SK-N-SH (cell line): ENCODE results near the gene ATP2B3. TPM values are rescaled to one million over a fixed set of nuclear protein-coding genes. Genes with fewer than 3 reads are reported as not detected.

ENCODE experiments used
- CTCF ChIA-PET: fragments of 300-600, 350-600 bp; formaldehyde crosslinking; extraction: SDS; loops from one replicate; lab custom pipeline; 2021; lab: Yijun Ruan, JAX
- POLR2A ChIA-PET: fragments of 350-600 bp; sonication (Branson Sonifier 250); formaldehyde crosslinking; extraction: SDS; loops from one replicate; lab custom pipeline; 2020; ENCODE audit warnings: antibody characterized with exemption, inconsistent platforms; lab: Yijun Ruan, JAX
- DNase-seq: peaks from one replicate; pipeline ENCODE4 v3.0.0; 2012
- H2AFZ ChIP-seq: fragments of 200-600 bp; sonication (generic); 2 replicates; pipeline ENCODE4 v1.8.1; 2016; ENCODE audit warnings: antibody characterized with exemption, mild to moderate bottlenecking, low read depth
- H3F3A ChIP-seq: fragments of 200-600 bp; sonication (generic); replicated peaks from 2 replicates; pipeline ENCODE3; 2016; ENCODE audit warnings: antibody characterized with exemption, mild to moderate bottlenecking; ENCODE audit not compliant: insufficient read depth
- H3K27ac ChIP-seq, 2 experiments: fragments of 200-500 bp in 1 of 2; fragments of 200-600 bp in 1 of 2; sonication (Bioruptor generic) in 1 of 2; sonication (generic), shearing (Covaris generic) in 1 of 2; 2 replicates each; pipeline versions ENCODE4 v1.5.1 to v1.6.1; 2014 to 2016; ENCODE audit warnings: low read depth in 2 of 2, inconsistent platforms in 1 of 2, low read length in 1 of 2, mild to moderate bottlenecking in 1 of 2, mixed read lengths in 1 of 2
- H3K27me3 ChIP-seq: fragments of 200-600 bp; sonication (generic), shearing (Covaris generic); 2 replicates; pipeline ENCODE4 v1.6.1; 2016; ENCODE audit warnings: mixed run types; ENCODE audit not compliant: insufficient read depth
- H3K36me3 ChIP-seq, 2 experiments: fragments of 200-500 bp in 1 of 2; fragments of 200-600 bp in 1 of 2; sonication (Bioruptor generic) in 1 of 2; sonication (generic) in 1 of 2; replicated peaks in 1 of 2; 2 replicates each; pipeline versions ENCODE3 to v1.5.1; 2014 to 2016; ENCODE audit warnings: low read length in 1 of 2, mild to moderate bottlenecking in 1 of 2; ENCODE audit not compliant: insufficient read depth in 2 of 2, control insufficient read depth in 1 of 2
- H3K4me1 ChIP-seq, 2 experiments: fragments of 200-500 bp in 1 of 2; fragments of 200-600 bp in 1 of 2; sonication (Bioruptor generic) in 1 of 2; sonication (generic), shearing (Covaris generic) in 1 of 2; 2 replicates each; pipeline versions ENCODE4 v1.5.1 to v1.6.1; 2014 to 2016; ENCODE audit warnings: low read depth in 1 of 2, low read length in 1 of 2, mixed run types in 1 of 2; ENCODE audit not compliant: insufficient read depth in 2 of 2, control insufficient read depth in 1 of 2
- H3K4me2 ChIP-seq: fragments of 200-600 bp; sonication (generic), shearing (Covaris generic); 2 replicates; pipeline ENCODE4 v1.6.1; 2017; ENCODE audit warnings: mixed run types
- H3K4me3 ChIP-seq, 2 experiments: fragments of 200-500 bp in 1 of 2; fragments of 200-600 bp in 1 of 2; sonication (Bioruptor generic) in 1 of 2; sonication (generic), shearing (Covaris generic) in 1 of 2; 2 replicates each; pipeline versions ENCODE4 v1.5.1 to v1.8.1; 2014 to 2016; ENCODE audit warnings: low read depth in 2 of 2, inconsistent platforms in 1 of 2, low read length in 1 of 2, mild to moderate bottlenecking in 1 of 2, mixed read lengths in 1 of 2, moderate library complexity in 1 of 2
- H3K79me2 ChIP-seq: fragments of 200-600 bp; sonication (generic); 2 replicates; pipeline ENCODE4 v1.8.1; 2017; ENCODE audit warnings: mild to moderate bottlenecking; ENCODE audit not compliant: insufficient read depth
- H3K9ac ChIP-seq: fragments of 200-600 bp; sonication (generic); 2 replicates; pipeline ENCODE4 v1.6.1; 2017; ENCODE audit warnings: mixed run types
- H3K9me2 ChIP-seq: fragments of 200-600 bp; sonication (generic); 2 replicates; pipeline ENCODE4 v1.6.1; 2017; ENCODE audit warnings: mixed run types
- H3K9me3 ChIP-seq: fragments of 200-600 bp; sonication (generic); 2 replicates; pipeline ENCODE4 v1.6.1; 2017; ENCODE audit warnings: mixed run types, mild to moderate bottlenecking, moderate library complexity
- H4K20me1 ChIP-seq: fragments of 200-600 bp; sonication (generic); 2 replicates; pipeline ENCODE4 v1.6.1; 2017; ENCODE audit warnings: mild to moderate bottlenecking, mixed run types; ENCODE audit not compliant: insufficient read depth
- CHD2 ChIP-seq: fragments of 150-350 bp; IDR thresholded peaks from 2 replicates; pipeline ENCODE4 v1.6.1; 2018; ENCODE audit warnings: low read length; ENCODE audit not compliant: partially characterized antibody
- ELF1 ChIP-seq: IDR thresholded peaks from 2 replicates; pipeline ENCODE4 v1.4.0; 2012
- EP300 ChIP-seq, 2 experiments: IDR thresholded peaks; 2 replicates each; pipeline versions ENCODE4 v1.4.0 to v1.6.1; 2012; ENCODE audit warnings: borderline replicate concordance in 1 of 2, low read depth in 1 of 2, low read length in 1 of 2
- FOSL2 ChIP-seq: IDR thresholded peaks from 2 replicates; pipeline ENCODE4 v1.4.0; 2012; ENCODE audit warnings: low read depth, mild to moderate bottlenecking, moderate library complexity, borderline replicate concordance
- FOXJ3 ChIP-seq: sonication (generic); formaldehyde crosslinking; IDR thresholded peaks from 2 replicates; pipeline ENCODE4 v1.5.1; 2020; ENCODE audit warnings: mild to moderate bottlenecking, missing genetic modification reagents
- FOXM1 ChIP-seq: IDR thresholded peaks from 2 replicates; pipeline ENCODE4 v1.4.0; 2012; ENCODE audit warnings: low read depth, mild to moderate bottlenecking
- GATA2 ChIP-seq: sonication (generic); formaldehyde crosslinking; IDR thresholded peaks from 2 replicates; pipeline ENCODE4 v1.5.0; 2020; ENCODE audit warnings: mild to moderate bottlenecking, missing genetic modification reagents
- JUND ChIP-seq: IDR thresholded peaks from 2 replicates; pipeline ENCODE4 v1.4.0; 2012
- NRF1 ChIP-seq: IDR thresholded peaks from 2 replicates; pipeline ENCODE4 v1.6.1; 2012; ENCODE audit warnings: low read depth, mild to moderate bottlenecking, low read length
- POLR2AphosphoS5 ChIP-seq: IDR thresholded peaks from 2 replicates; pipeline ENCODE4 v1.6.1; 2012; ENCODE audit warnings: low read depth, low read length
- RCOR1 ChIP-seq: fragments of 150-350 bp; IDR thresholded peaks from 2 replicates; pipeline ENCODE4 v1.6.1; 2017; ENCODE audit warnings: antibody characterized with exemption, low read length
- RFX5 ChIP-seq: IDR thresholded peaks from 2 replicates; pipeline ENCODE4 v1.6.1; 2012; ENCODE audit warnings: mild to moderate bottlenecking, improper control_type of control experiment, low read length
- SIN3A ChIP-seq: IDR thresholded peaks from 2 replicates; pipeline ENCODE4 v1.6.1; 2012; ENCODE audit warnings: low read depth, mild to moderate bottlenecking, low read length, moderate library complexity, borderline replicate concordance
- TEAD4 ChIP-seq: IDR thresholded peaks from 2 replicates; pipeline ENCODE4 v1.4.0; 2012; ENCODE audit warnings: mild to moderate bottlenecking, borderline replicate concordance; ENCODE audit not compliant: insufficient read depth
- WGBS: methylation state at CpG from one replicate; pipeline ENCODE4 v1.1.6; 2017; ENCODE audit warnings: low lambda C conversion rate; 5-methylcytosine and 5-hydroxymethylcytosine counted together
- polyA plus RNA-seq, 3 experiments: library from polyadenylated mRNA; depleted of rRNA; stranded (reverse); fragments of >200 nt; gene quantifications; 2 replicates each; pipeline ENCODE4 v1.2.3, GENCODE V29; 2012
- TF ChIP-seq, protein P1 (sequence below): IDR thresholded peaks from 2 replicates; pipeline ENCODE4 v1.4.0; 2012; ENCODE audit warnings: low read depth, borderline replicate concordance
- TF ChIP-seq, protein P2 (sequence below): IDR thresholded peaks from 2 replicates; pipeline ENCODE4; 2012
- TF ChIP-seq, protein P3 (sequence below): IDR thresholded peaks from 2 replicates; pipeline ENCODE4 v1.4.0; 2012; ENCODE audit warnings: low read depth
- TF ChIP-seq, protein P4 (sequence below): IDR thresholded peaks from 2 replicates; pipeline ENCODE4 v1.6.1; 2012; ENCODE audit warnings: mild to moderate bottlenecking, low read depth, low read length, moderate library complexity

ATP2B3 gene
- polyA plus RNA-seq, 1 of the 3 experiments (the other 2 are of a cell fraction) = 0.16 TPM

DNA sequence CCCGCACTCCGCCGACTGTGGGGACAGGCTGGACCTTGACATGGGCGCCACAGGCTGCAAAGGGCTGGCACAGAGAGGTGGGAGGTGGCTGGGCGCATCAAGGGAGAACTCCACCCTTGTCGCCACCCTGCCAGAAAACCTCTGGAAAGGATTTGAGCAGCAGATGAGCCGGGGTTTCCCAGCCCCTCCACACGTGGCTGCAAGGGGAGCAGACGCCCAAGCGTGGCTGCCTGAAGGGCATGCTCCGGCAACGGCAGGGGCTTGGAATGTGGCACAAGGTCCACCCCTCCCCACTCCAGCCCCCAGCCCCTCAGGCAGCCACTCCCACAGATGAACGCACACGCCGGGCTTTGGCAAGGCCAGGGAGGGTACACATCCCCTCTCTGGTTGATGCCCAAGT, 18.1 kb upstream of the ATP2B3 start:
- WGBS = 90% methylated on average over 2 of the region's 15 CpGs
- H3F3A ChIP-seq = peaks cover 4% of the 10 kb centered on the region
- peak overlapping the region in 1 of 2 experiments; percentile 81; a peak in 2 of 4 replicates for H3K27ac ChIP-seq
- H2AFZ ChIP-seq = no peak overlapping the region
- POLR2A ChIA-PET = no interaction called here
- TF ChIP-seq FOSL2 (no peak), RCOR1 (no peak), TEAD4 (no peak), JUND (no peak), SIN3A (no peak), FOXM1 (no peak), RFX5 (no peak), CHD2 (no peak), FOXJ3 (no peak), GATA2 (CRISPR knock-in tag) (no peak), EP300 (IDR thresholded peaks at IDR 0.05; ENCODE audit: borderline replicate concordance in 1 of 2, low read depth in 1 of 2, low read length in 1 of 2) (no peak), ELF1 (no peak), POLR2AphosphoS5 (no peak), NRF1 (no peak)
- TF ChIP-seq, protein P1, sequence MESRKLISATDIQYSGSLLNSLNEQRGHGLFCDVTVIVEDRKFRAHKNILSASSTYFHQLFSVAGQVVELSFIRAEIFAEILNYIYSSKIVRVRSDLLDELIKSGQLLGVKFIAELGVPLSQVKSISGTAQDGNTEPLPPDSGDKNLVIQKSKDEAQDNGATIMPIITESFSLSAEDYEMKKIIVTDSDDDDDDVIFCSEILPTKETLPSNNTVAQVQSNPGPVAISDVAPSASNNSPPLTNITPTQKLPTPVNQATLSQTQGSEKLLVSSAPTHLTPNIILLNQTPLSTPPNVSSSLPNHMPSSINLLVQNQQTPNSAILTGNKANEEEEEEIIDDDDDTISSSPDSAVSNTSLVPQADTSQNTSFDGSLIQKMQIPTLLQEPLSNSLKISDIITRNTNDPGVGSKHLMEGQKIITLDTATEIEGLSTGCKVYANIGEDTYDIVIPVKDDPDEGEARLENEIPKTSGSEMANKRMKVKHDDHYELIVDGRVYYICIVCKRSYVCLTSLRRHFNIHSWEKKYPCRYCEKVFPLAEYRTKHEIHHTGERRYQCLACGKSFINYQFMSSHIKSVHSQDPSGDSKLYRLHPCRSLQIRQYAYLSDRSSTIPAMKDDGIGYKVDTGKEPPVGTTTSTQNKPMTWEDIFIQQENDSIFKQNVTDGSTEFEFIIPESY = no peak
- TF ChIP-seq, protein P2, sequence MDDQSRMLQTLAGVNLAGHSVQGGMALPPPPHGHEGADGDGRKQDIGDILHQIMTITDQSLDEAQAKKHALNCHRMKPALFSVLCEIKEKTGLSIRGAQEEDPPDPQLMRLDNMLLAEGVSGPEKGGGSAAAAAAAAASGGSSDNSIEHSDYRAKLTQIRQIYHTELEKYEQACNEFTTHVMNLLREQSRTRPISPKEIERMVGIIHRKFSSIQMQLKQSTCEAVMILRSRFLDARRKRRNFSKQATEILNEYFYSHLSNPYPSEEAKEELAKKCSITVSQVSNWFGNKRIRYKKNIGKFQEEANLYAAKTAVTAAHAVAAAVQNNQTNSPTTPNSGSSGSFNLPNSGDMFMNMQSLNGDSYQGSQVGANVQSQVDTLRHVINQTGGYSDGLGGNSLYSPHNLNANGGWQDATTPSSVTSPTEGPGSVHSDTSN = no peak
- TF ChIP-seq, protein P3, sequence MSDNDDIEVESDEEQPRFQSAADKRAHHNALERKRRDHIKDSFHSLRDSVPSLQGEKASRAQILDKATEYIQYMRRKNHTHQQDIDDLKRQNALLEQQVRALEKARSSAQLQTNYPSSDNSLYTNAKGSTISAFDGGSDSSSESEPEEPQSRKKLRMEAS = no peak
- TF ChIP-seq, protein P4, sequence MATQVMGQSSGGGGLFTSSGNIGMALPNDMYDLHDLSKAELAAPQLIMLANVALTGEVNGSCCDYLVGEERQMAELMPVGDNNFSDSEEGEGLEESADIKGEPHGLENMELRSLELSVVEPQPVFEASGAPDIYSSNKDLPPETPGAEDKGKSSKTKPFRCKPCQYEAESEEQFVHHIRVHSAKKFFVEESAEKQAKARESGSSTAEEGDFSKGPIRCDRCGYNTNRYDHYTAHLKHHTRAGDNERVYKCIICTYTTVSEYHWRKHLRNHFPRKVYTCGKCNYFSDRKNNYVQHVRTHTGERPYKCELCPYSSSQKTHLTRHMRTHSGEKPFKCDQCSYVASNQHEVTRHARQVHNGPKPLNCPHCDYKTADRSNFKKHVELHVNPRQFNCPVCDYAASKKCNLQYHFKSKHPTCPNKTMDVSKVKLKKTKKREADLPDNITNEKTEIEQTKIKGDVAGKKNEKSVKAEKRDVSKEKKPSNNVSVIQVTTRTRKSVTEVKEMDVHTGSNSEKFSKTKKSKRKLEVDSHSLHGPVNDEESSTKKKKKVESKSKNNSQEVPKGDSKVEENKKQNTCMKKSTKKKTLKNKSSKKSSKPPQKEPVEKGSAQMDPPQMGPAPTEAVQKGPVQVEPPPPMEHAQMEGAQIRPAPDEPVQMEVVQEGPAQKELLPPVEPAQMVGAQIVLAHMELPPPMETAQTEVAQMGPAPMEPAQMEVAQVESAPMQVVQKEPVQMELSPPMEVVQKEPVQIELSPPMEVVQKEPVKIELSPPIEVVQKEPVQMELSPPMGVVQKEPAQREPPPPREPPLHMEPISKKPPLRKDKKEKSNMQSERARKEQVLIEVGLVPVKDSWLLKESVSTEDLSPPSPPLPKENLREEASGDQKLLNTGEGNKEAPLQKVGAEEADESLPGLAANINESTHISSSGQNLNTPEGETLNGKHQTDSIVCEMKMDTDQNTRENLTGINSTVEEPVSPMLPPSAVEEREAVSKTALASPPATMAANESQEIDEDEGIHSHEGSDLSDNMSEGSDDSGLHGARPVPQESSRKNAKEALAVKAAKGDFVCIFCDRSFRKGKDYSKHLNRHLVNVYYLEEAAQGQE = no peak
- TF ChIP-seq, all 33 proteins: peak for 0
- Histone ChIP-seq H3K36me3 (no peaks in the 10 kb centered on the region), H3K4me3 (no peak overlapping the region), H4K20me1 (0 out of 2 replicates have a peak, but pooled peaks cover 10% of the 10 kb centered on the region), H3K9ac (no peak overlapping the region), H3K9me3 (no peaks in the 10 kb centered on the region), H3K4me1 (peaks cover 0 to 29% of the 10 kb centered on the region in 2 experiments; a peak in 1 of 4 replicates), H3K4me2 (no peak overlapping the region), H3K79me2 (no peaks in the 10 kb centered on the region), H3K27me3 (no peaks in the 10 kb centered on the region), H3K9me2 (no peaks in the 10 kb centered on the region)
- peak; percentile 68 for DNase-seq
- CTCF ChIA-PET = interaction anchor here (1.4 to 3.3 kb wide), 2 partner anchors 28 to 38 kb away, joined by 3 to 30 read pairs; partner anchors contain the start of gene HAUS7
